CD8-positive, alpha-beta memory T cell (primary cell): Measurements from ENCODE around the gene TMEM192. TPM values are rescaled to one million over a fixed set of nuclear protein-coding genes. Genes with fewer than 3 reads are reported as not detected.
"Not testable (repeated sequence)": the region's sequence is repeated elsewhere in the genome, so short reads cannot be mapped to it uniquely, and the experiment has no call there.

Source experiments
- CTCF ChIA-PET: fragments of 350-600 bp; sonication (Branson Sonifier 250); formaldehyde crosslinking; loops from one replicate; lab custom pipeline; 2021; ENCODE audit warnings: antibody characterized with exemption; lab: Charles Lee
- POLR2A ChIA-PET: fragments of 350-600 bp; sonication (Branson Sonifier 250); formaldehyde crosslinking; loops from one replicate; lab custom pipeline; 2021; ENCODE audit warnings: antibody characterized with exemption; lab: Charles Lee
- DNase-seq, 5 donors: peaks; one replicate each; pipeline versions ENCODE4 v3.0.0 to v3.0.0-alpha.2; 2020 to 2022; ENCODE audit warnings: mixed read lengths in 1 of 5
- H3K27ac ChIP-seq: one replicate; pipeline ENCODE4 v1.7.0; 2013; ENCODE audit warnings: low read depth, mild to moderate bottlenecking, low read length, moderate library complexity
- H3K27me3 ChIP-seq: 2 replicates; pipeline ENCODE4 v1.7.0; 2013; ENCODE audit warnings: low read length, mild to moderate bottlenecking; ENCODE audit not compliant: insufficient read depth, poor library complexity, severe bottlenecking
- H3K36me3 ChIP-seq: 2 replicates; pipeline ENCODE4 v1.7.0; 2013; ENCODE audit warnings: mild to moderate bottlenecking, low read length, moderate library complexity; ENCODE audit not compliant: insufficient read depth
- H3K4me1 ChIP-seq: 2 replicates; pipeline ENCODE4 v1.7.0; 2013; ENCODE audit warnings: mild to moderate bottlenecking, low read length, moderate library complexity; ENCODE audit not compliant: insufficient read depth
- H3K4me3 ChIP-seq: 2 replicates; pipeline ENCODE4 v1.7.0; 2013; ENCODE audit warnings: mild to moderate bottlenecking, low read length
- H3K9me3 ChIP-seq: 2 replicates; pipeline ENCODE4 v1.7.0; 2013; ENCODE audit warnings: mild to moderate bottlenecking, low read length
- H3K27ac Mint-ChIP-seq, 8 donors: one replicate each; pipeline ENCODE4 v1.8.0; 2020 to 2021; ENCODE audit warnings: mixed read lengths in 8 of 8, mild to moderate bottlenecking in 6 of 8, inconsistent platforms in 3 of 8, moderate library complexity in 3 of 8
- H3K27me3 Mint-ChIP-seq, 2 donors: one replicate each; pipeline ENCODE4 v1.8.0; 2020 to 2021; ENCODE audit warnings: mixed read lengths in 2 of 2, mild to moderate bottlenecking in 1 of 2, moderate library complexity in 1 of 2
- H3K36me3 Mint-ChIP-seq, 3 donors: one replicate each; pipeline ENCODE4 v1.8.0; 2020 to 2021; ENCODE audit warnings: mixed read lengths in 3 of 3, inconsistent platforms in 1 of 3, mild to moderate bottlenecking in 1 of 3
- H3K4me1 Mint-ChIP-seq, 3 donors: one replicate each; pipeline ENCODE4 v1.8.0; 2020 to 2021; ENCODE audit warnings: mixed read lengths in 3 of 3, inconsistent platforms in 1 of 3, mild to moderate bottlenecking in 1 of 3
- H3K4me3 Mint-ChIP-seq, 7 donors: one replicate each; pipeline ENCODE4 v1.8.0; 2020 to 2021; ENCODE audit warnings: mixed read lengths in 7 of 7, mild to moderate bottlenecking in 6 of 7, moderate library complexity in 4 of 7, inconsistent platforms in 2 of 7
- H3K9me3 Mint-ChIP-seq, 5 donors: one replicate each; pipeline ENCODE4 v1.8.0; 2020 to 2022; ENCODE audit warnings: mixed read lengths in 5 of 5, mild to moderate bottlenecking in 3 of 5, moderate library complexity in 2 of 5, inconsistent platforms in 1 of 5
- polyA plus RNA-seq: library from polyadenylated mRNA; unstranded; fragments of 300-500 nt; fragmentation: Illumina TruSeq; gene quantifications from one replicate; pipeline ENCODE4 v1.2.3, GENCODE V29; 2021
- total RNA-seq, 2 experiments: library from RNA; stranded (reverse); gene quantifications; one replicate each; pipeline ENCODE4 v1.2.3, GENCODE V29; 2021

TMEM192 gene
- total and polyA plus RNA-seq, 3 experiments from 2014 or later, result 18.1 to 23.9 (median 20.8) TPM

GRCh38 chr4:165088366-165088765, 24.3 kb downstream of the TMEM192 start:
- Mint-ChIP-seq H3K36me3 (peaks cover 6 to 71% (median 23%) of the 10 kb centered on the region in 3 donors), H3K4me1 (no peaks in the 10 kb centered on the region), H3K27ac (peak overlapping the region in 1 of 8 donors; percentile 33), H3K27me3 (no peaks in the 10 kb centered on the region), H3K9me3 (no peaks in the 10 kb centered on the region), H3K4me3 (no peak overlapping the region)
- Histone ChIP-seq H3K27ac (no peak overlapping the region), H3K9me3 (no peaks in the 10 kb centered on the region), H3K4me1 (no peaks in the 10 kb centered on the region), H3K27me3 (no peaks in the 10 kb centered on the region), H3K4me3 (no peak overlapping the region), H3K36me3 (peaks cover 6% of the 10 kb centered on the region)
- no peak for DNase-seq
- POLR2A ChIA-PET, result no interaction called here
- CTCF ChIA-PET, result no interaction called here

DNA sequence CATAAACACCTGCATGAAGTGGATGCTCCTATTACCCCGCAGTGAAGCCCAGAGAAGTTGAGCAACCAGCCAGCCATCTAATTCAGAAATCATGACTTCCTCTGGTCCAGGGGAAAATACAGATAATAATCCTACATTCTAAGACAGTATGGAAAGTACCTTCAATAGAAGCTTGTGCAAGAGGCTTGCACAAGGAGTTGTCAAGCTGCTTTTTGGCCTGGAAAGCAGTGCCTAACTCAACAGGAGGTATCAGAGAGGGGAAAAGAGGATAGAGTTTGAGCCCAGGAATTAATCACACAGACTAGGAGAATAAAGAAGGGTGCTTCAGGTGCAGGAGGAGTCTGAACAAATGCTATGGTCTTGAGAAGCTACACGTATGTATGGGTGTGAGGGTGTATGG, 26.7 kb downstream of the TMEM192 start:
- Mint-ChIP-seq H3K27me3 (no peaks in the 10 kb centered on the region), H3K4me1 (no peaks in the 10 kb centered on the region), H3K9me3 (no peaks in the 10 kb centered on the region), H3K36me3 (peaks cover 6 to 55% (median 19%) of the 10 kb centered on the region in 3 donors), H3K27ac (no peak overlapping the region), H3K4me3 (no peak overlapping the region)
- H3K36me3 ChIP-seq, result peaks cover 6% of the 10 kb centered on the region
- no peaks in the 10 kb centered on the region for H3K4me1 ChIP-seq
- ChIA-PET POLR2A (no interaction called here), CTCF (interaction anchor here (1.2 to 2.2 kb wide), 2 partner anchors 10 to 11 kb away, joined by 3 to 7 read pairs; no protein-coding TSS in a partner anchor)
- H3K27me3 ChIP-seq, result no peaks in the 10 kb centered on the region
- no peaks in the 10 kb centered on the region for H3K9me3 ChIP-seq
- DNase-seq, result no peak
- H3K27ac ChIP-seq, result no peak overlapping the region
- no peak overlapping the region for H3K4me3 ChIP-seq

- peaks cover 9 to 55% (median 19%) of the 10 kb centered on the region in 3 donors for H3K36me3 Mint-ChIP-seq
- H3K9me3 ChIP-seq, H3K4me3 Mint-ChIP-seq, H3K4me1 ChIP-seq, POLR2A ChIA-PET, H3K27me3 Mint-ChIP-seq, DNase-seq, H3K27me3 ChIP-seq, H3K27ac Mint-ChIP-seq, H3K9me3 Mint-ChIP-seq, H3K27ac ChIP-seq, H3K36me3 ChIP-seq, CTCF ChIA-PET, H3K4me1 Mint-ChIP-seq, H3K4me3 ChIP-seq: not testable (repeated sequence)
Measured at GRCh38 chr4:165084787-165085186, 27.9 kb downstream of the TMEM192 start.

DNA sequence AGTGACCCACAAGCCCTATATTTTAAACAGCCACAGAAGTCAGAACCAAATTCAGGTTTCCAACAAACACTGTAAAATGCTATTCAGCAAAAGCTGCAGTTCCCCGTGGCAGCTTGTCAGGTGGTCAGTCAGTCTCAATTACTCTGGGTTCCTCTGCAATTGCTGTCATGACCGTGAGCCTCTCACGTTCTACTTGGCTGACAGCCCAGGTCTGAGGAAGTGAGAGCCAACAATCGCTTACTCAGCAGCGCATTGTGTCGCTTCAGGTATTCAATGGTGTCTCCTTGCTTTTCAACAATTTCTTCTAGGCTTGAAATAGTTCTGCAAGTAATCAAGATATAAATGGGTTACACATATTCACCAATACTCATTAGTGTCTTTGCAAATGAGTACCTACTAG, 33.2 kb downstream of the TMEM192 start:
- H3K27me3 Mint-ChIP-seq, result no peaks in the 10 kb centered on the region
- POLR2A ChIA-PET, result no interaction called here

DNA sequence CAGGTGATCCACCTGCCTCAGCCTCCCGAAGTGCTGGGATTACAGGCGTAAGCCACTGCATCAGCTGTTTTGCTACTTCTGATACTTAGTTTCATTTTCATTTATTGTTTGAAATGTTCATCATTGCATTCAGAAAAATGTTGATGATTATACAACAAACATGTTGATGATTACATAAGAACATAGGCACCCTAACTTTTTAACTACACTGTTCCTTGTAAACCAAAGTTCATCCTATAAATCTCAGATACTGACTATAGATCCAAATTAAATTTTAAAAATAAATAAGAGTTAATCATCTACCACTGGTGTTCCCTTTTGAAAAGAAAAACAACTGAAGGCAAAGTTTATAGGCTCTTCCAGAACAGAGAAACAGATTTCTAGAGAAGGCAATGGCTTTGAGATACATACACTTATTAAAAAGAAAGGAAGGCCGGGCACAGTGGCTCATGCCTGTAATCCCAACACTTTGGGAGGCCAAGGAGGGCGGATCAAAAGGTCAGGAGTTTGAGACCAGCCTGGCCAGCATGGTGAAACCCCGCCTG, 35.6 kb downstream of the TMEM192 start:
- Histone ChIP-seq H3K36me3 (peaks cover 4% of the 10 kb centered on the region), H3K4me1 (no peaks in the 10 kb centered on the region), H3K27me3 (no peaks in the 10 kb centered on the region), H3K9me3 (no peaks in the 10 kb centered on the region), H3K4me3 (no peak overlapping the region), H3K27ac (no peak overlapping the region)
- DNase-seq, result no peak
- Mint-ChIP-seq H3K4me1 (no peaks in the 10 kb centered on the region), H3K36me3 (peaks cover 6 to 44% (median 22%) of the 10 kb centered on the region in 3 donors), H3K27ac (no peak overlapping the region), H3K9me3 (no peaks in the 10 kb centered on the region), H3K4me3 (no peak overlapping the region), H3K27me3 (no peaks in the 10 kb centered on the region)
- ChIA-PET CTCF (no interaction called here), POLR2A (no interaction called here)

More for the DNA sequence above, 33.2 kb downstream of the TMEM192 start:
- Histone ChIP-seq H3K4me3 (no peak overlapping the region), H3K4me1 (no peaks in the 10 kb centered on the region), H3K27me3 (no peaks in the 10 kb centered on the region), H3K27ac (no peak overlapping the region), H3K9me3 (no peaks in the 10 kb centered on the region), H3K36me3 (peaks cover 4% of the 10 kb centered on the region)
- H3K36me3 Mint-ChIP-seq, result peaks cover 3 to 45% (median 17%) of the 10 kb centered on the region in 3 donors
- H3K27ac Mint-ChIP-seq, result no peak overlapping the region
- CTCF ChIA-PET, result no interaction called here
- H3K4me1 Mint-ChIP-seq, result no peaks in the 10 kb centered on the region
- no peak overlapping the region for H3K4me3 Mint-ChIP-seq
- no peak for DNase-seq
- H3K9me3 Mint-ChIP-seq, result no peaks in the 10 kb centered on the region

DNA sequence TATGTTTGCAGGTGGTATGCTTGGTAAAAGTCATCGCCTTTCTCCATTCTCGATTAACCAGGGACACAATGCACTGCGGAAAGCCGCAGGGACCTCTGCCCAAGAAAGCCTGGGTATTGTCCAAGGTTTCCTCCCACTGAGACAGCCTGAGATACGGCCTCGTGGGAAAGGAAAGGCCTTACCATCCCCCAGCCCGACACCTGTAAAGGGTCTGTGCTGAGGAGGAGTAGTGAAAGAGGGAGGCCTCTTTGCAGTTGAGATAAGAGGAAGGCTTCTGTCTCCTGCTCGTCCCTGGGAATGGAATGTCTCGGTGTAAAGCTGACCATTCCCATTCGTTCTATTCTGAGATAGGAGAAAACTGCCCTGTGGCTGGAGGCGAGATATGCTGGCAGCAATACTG, 39.3 kb downstream of the TMEM192 start:
- CTCF ChIA-PET, result not testable (repeated sequence)

DNA sequence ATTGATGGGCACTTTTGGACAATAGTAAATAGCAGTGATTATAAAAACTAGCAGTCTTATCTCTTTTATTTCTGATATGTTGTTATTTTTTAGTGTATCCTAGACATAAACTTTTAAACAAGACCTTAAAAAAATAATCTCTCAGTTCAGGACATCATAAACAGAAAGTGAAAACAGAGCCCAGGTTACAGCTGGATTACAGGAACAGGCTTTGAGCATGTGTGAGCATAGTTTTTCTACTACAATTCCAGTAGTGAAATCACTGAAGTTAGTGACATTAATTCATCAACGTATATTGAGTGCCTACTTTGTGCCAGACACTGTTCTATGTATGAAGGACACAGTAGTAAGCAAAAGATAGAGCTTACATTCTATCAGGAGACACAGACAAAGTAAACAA, 42.1 kb downstream of the TMEM192 start:
- H3K27ac Mint-ChIP-seq, result peak overlapping the region in 1 of 8 donors; percentile 8
- Histone ChIP-seq H3K36me3 (no peaks in the 10 kb centered on the region), H3K9me3 (no peaks in the 10 kb centered on the region), H3K4me3 (no peak overlapping the region), H3K4me1 (no peaks in the 10 kb centered on the region), H3K27ac (no peak overlapping the region), H3K27me3 (no peaks in the 10 kb centered on the region)
- no peak overlapping the region for H3K4me3 Mint-ChIP-seq
- no peak for DNase-seq
- H3K36me3 Mint-ChIP-seq, result peaks cover 4 to 9% (median 6%) of the 10 kb centered on the region in 3 donors
- no peaks in the 10 kb centered on the region for H3K4me1 Mint-ChIP-seq
- no peaks in the 10 kb centered on the region for H3K9me3 Mint-ChIP-seq
- no peaks in the 10 kb centered on the region for H3K27me3 Mint-ChIP-seq
- POLR2A ChIA-PET, result no interaction called here
- CTCF ChIA-PET, result no interaction called here

More for the DNA sequence above, 39.3 kb downstream of the TMEM192 start:
- H3K27me3 Mint-ChIP-seq, H3K27ac ChIP-seq, H3K4me3 Mint-ChIP-seq, H3K9me3 Mint-ChIP-seq, POLR2A ChIA-PET, H3K27me3 ChIP-seq, H3K4me3 ChIP-seq, H3K27ac Mint-ChIP-seq, H3K9me3 ChIP-seq, H3K4me1 Mint-ChIP-seq, H3K4me1 ChIP-seq, DNase-seq, H3K36me3 ChIP-seq: not testable (repeated sequence)
- H3K36me3 Mint-ChIP-seq, result peaks cover 4 to 26% (median 12%) of the 10 kb centered on the region in 3 donors

DNA sequence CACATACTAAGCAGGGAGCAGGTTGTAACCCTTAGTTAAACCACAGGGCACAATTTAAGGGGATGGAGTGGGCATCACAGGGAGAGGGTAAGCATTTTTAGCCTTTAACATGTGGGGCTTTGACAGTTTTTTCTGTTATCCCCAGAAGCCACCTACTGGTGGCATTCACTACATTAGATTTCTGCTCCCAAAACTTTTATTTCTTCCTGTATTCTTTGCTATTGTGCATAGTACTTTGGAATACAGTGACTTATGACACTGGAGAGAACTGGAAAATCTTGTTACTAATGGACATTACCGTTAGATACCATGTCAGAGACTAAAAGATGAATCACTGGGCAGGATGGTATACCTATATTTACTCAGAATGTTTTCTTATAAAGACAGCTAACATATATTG, 51.7 kb downstream of the TMEM192 start:
- ChIA-PET POLR2A (no interaction called here), CTCF (no interaction called here)
- DNase-seq, result no peak

More for the DNA sequence above, 51.7 kb downstream of the TMEM192 start:
- Mint-ChIP-seq H3K4me1 (no peaks in the 10 kb centered on the region), H3K36me3 (no peaks in the 10 kb centered on the region), H3K27ac (no peak overlapping the region), H3K9me3 (no peaks in the 10 kb centered on the region), H3K27me3 (peaks cover 1 to 3% of the 10 kb centered on the region in 2 donors), H3K4me3 (no peak overlapping the region)
- Histone ChIP-seq H3K27me3 (no peaks in the 10 kb centered on the region), H3K4me3 (no peak overlapping the region), H3K9me3 (no peaks in the 10 kb centered on the region), H3K4me1 (no peaks in the 10 kb centered on the region), H3K36me3 (no peaks in the 10 kb centered on the region), H3K27ac (no peak overlapping the region)
